ENCODE measurements around the gene RNH1.

- no peak for TF ChIP-seq CTCF (conservative IDR thresholded peaks at IDR 0.05; ENCODE audit: low read length)
- TF ChIP-seq EZH2phosphoT487 (IDR thresholded peaks at IDR 0.05; ENCODE audit: borderline replicate concordance) = no peak
Measured at GRCh38 chr11:504994-505344, 2.1 kb downstream of the RNH1 start.
